ENCODE results near the gene IRF5. TPM values are rescaled to one million over a fixed set of nuclear protein-coding genes. Genes with fewer than 3 reads are reported as not detected.
"Not testable (repeated sequence)": the region's sequence is repeated elsewhere in the genome, so short reads cannot be mapped to it uniquely, and the experiment has no call there.

Gene IRF5
- total RNA-seq, 1 experiment from 2014 or later = 16.5 TPM

DNA sequence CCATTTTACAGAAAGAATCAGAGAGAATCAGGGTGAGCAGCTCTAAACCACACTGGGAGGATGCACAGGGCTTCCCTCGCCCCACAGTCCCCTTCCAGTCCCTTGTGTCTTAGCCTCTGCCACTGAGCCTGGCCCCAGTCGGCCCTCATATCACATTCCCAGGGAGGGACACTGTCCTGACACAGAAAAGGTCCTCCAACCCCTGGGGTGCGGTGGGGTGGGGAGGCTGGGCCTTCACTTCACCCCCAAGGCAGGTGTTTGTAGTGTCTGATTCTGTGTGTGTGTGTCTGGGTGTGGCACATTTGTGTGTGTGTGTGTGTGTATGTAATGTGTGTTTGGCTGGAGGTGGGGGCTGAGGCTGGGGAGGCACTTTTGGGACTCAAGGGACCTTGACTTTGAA lies 25.4 kb upstream of the IRF5 start:
- Histone ChIP-seq H3K4me3 (replicated peaks in 1 of 2; ENCODE audit: low read depth in 1 of 2, low read length in 2 of 2) (no peak overlapping the region), H3K9ac (ENCODE audit: low read length) (no peak overlapping the region), H4K20me1 (ENCODE audit: insufficient read depth) (no peaks in the 10 kb centered on the region), H3K9me2 (ENCODE audit: insufficient read depth) (no peaks in the 10 kb centered on the region), H3K27ac (ENCODE audit: low read depth, low read length) (no peak overlapping the region), H3K36me3 (ENCODE audit: control insufficient read depth in 1 of 2, insufficient read depth in 2 of 2, low read length in 2 of 2) (no peaks in the 10 kb centered on the region), H3K79me2 (ENCODE audit: insufficient read depth, low read length) (no peaks in the 10 kb centered on the region), H3K4me2 (ENCODE audit: low read length) (no peak overlapping the region), H2AFZ (ENCODE audit: low read depth, low read length, poor library complexity, severe bottlenecking) (no peak overlapping the region), H3K27me3 (ENCODE audit: insufficient read depth, low read length) (no peaks in the 10 kb centered on the region), H3K9me3 (ENCODE audit: control insufficient read depth in 1 of 2, insufficient read depth in 1 of 2, low read depth in 1 of 2, low read length in 2 of 2) (no peaks in the 10 kb centered on the region), H3K4me1 (ENCODE audit: control insufficient read depth in 1 of 2, insufficient read depth in 2 of 2, low read length in 2 of 2) (peaks cover 0 to 5% of the 10 kb centered on the region in 2 experiments; a peak in 1 of 4 replicates)
- intact Hi-C loops (cut with micrococcal nuclease) = no loop called here
- ChIA-PET CTCF (no interaction called here), RAD21 (ENCODE audit: low non-redundant PET in 1 of 2, low total read pairs in 2 of 2, uncharacterized antibody in 2 of 2, unreplicated experiment in 2 of 2) (no interaction called here), POLR2A (no interaction called here)
- no peak for ATAC-seq
- TF ChIP-seq ZFX (IDR thresholded peaks at IDR 0.05) = no peak
- no peak for TF ChIP-seq TCF7L2 (IDR thresholded peaks at IDR 0.05; ENCODE audit: borderline replicate concordance, extremely low read depth, insufficient read depth, insufficient read length)
- no peak for TF ChIP-seq CBX3 (IDR thresholded peaks at IDR 0.05; ENCODE audit: low read depth)
- TF ChIP-seq, protein P1, sequence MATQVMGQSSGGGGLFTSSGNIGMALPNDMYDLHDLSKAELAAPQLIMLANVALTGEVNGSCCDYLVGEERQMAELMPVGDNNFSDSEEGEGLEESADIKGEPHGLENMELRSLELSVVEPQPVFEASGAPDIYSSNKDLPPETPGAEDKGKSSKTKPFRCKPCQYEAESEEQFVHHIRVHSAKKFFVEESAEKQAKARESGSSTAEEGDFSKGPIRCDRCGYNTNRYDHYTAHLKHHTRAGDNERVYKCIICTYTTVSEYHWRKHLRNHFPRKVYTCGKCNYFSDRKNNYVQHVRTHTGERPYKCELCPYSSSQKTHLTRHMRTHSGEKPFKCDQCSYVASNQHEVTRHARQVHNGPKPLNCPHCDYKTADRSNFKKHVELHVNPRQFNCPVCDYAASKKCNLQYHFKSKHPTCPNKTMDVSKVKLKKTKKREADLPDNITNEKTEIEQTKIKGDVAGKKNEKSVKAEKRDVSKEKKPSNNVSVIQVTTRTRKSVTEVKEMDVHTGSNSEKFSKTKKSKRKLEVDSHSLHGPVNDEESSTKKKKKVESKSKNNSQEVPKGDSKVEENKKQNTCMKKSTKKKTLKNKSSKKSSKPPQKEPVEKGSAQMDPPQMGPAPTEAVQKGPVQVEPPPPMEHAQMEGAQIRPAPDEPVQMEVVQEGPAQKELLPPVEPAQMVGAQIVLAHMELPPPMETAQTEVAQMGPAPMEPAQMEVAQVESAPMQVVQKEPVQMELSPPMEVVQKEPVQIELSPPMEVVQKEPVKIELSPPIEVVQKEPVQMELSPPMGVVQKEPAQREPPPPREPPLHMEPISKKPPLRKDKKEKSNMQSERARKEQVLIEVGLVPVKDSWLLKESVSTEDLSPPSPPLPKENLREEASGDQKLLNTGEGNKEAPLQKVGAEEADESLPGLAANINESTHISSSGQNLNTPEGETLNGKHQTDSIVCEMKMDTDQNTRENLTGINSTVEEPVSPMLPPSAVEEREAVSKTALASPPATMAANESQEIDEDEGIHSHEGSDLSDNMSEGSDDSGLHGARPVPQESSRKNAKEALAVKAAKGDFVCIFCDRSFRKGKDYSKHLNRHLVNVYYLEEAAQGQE (IDR thresholded peaks at IDR 0.05; ENCODE audit: low read depth) = no peak
- TF ChIP-seq EZH2 (IDR thresholded peaks at IDR 0.05) = no peak
- no peak for TF ChIP-seq EZH2phosphoT487 (IDR thresholded peaks at IDR 0.05; ENCODE audit: borderline replicate concordance)
- no peak for TF ChIP-seq SRF (IDR thresholded peaks at IDR 0.05; ENCODE audit: low read depth)
- TF ChIP-seq, protein P2, sequence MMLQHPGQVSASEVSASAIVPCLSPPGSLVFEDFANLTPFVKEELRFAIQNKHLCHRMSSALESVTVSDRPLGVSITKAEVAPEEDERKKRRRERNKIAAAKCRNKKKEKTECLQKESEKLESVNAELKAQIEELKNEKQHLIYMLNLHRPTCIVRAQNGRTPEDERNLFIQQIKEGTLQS (IDR thresholded peaks at IDR 0.05) = no peak
- TF ChIP-seq SP1 (IDR thresholded peaks at IDR 0.05; ENCODE audit: low read depth) = no peak
- no peak for TF ChIP-seq FOSL1 (IDR thresholded peaks at IDR 0.05; ENCODE audit: low read depth)
- no peak for DNase-seq (ENCODE audit: low read depth, low spot score)
- no TSS peak for BruUV-seq (replicated peaks)

DNA sequence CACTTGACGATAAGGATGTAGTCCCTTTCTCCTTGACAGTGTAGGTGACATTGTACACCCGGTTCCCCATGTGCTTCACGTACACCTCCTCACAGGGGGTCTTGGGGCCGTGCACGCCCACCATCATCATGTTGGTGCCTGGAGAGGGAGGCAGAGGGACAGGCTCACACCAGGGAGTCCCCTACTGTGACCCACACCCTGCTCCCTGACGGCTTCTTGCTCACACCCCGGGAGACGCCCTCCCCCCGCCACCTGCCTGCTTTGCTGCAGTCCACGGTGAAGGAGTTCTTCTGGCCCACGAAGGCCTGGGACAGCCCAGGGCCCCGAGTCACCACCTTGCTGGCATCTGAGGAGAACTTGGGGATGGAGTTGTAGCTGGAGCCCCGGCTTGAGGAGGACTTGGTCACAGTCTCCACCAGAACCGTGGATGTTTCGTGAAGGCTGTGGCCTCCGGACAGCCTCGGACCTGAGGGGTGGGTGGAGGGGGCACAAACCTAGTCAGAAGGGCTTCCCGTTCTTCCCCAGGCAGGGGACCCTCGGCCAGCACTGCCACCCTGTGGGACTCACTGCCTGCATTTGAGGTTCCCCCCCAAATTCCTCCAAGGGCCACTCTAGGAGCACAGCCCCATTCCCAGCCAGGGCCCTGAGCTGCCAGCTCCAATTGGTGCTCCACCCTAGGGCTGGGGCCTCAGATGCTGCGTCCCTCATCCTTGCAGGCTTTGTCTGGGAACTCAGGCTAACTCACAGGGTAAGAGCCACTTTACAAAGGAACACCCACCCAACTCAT lies 24.8 kb upstream of the IRF5 start:
- H4K20me1 ChIP-seq (ENCODE audit: insufficient read depth); POLR2A ChIA-PET; H3K27me3 ChIP-seq (ENCODE audit: insufficient read depth, low read length); H3K79me2 ChIP-seq (ENCODE audit: insufficient read depth, low read length); H3K36me3 ChIP-seq (ENCODE audit: control insufficient read depth in 1 of 2, insufficient read depth in 2 of 2, low read length in 2 of 2); BruUV-seq (replicated peaks); RAD21 ChIA-PET (ENCODE audit: low non-redundant PET in 1 of 2, low total read pairs in 2 of 2, uncharacterized antibody in 2 of 2, unreplicated experiment in 2 of 2); H2AFZ ChIP-seq (ENCODE audit: low read depth, low read length, poor library complexity, severe bottlenecking); H3K9me3 ChIP-seq (ENCODE audit: control insufficient read depth in 1 of 2, insufficient read depth in 1 of 2, low read depth in 1 of 2, low read length in 2 of 2); H3K27ac ChIP-seq (ENCODE audit: low read depth, low read length); CTCF ChIA-PET; H3K4me2 ChIP-seq (ENCODE audit: low read length); H3K9ac ChIP-seq (ENCODE audit: low read length); intact Hi-C loops (cut with micrococcal nuclease); H3K9me2 ChIP-seq (ENCODE audit: insufficient read depth); ATAC-seq; H3K4me1 ChIP-seq (ENCODE audit: control insufficient read depth in 1 of 2, insufficient read depth in 2 of 2, low read length in 2 of 2); DNase-seq (ENCODE audit: low read depth, low spot score); H3K4me3 ChIP-seq (replicated peaks in 1 of 2; ENCODE audit: low read depth in 1 of 2, low read length in 2 of 2): not testable (repeated sequence)

Data from HCT116 (cell line).